ENCODE results near the gene TXNRD2.

Gene TXNRD2

DNA sequence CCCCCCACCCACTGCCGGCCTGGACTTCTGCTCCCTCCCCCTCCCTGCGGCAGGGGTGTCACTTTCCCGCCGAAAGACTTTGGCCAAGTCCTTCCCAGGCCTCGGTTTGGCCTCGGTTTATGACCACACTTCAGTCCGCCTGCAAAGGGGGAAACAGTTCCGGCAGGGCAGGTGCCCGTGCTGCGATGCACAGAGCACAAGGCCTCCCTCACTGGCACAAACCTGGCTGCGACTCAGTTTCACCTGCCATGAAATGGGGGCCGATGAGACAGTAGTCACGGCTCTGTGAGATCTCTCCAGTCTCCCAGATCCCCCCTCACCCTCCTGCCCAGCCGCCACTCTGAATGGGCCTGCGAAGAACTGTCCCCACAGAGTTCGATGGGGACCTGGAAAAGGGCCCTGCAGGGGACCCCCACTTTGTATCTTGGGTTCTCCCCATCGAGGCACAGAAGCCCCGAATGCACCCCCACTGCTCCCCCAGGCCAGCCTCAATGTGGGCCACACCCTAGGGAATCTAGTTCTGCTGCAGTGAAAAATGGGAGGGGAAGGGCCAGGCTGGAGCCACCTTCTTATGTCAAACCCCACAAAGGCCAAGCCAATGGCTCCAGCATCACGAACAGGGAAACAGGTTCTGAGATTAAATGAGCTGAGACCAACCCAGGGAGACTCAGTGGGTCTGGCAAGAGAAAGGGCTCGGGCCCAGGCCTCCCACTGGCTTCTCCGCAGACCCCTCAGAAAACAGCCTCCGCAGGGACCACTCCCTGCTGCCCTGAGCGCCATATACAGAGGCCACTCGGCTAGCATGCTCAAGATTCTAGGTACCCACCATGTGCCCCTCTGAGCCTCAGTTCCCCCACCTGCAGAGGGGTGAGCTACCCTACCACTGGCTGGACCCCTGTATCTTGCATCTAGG, 46.0 kb upstream of the TXNRD2 start:
- TF ChIP-seq CTCF (conservative IDR thresholded peaks at IDR 0.05) (no peak), ZFX (IDR thresholded peaks at IDR 0.05) (no peak)
- H3K27ac ChIP-seq, result no peak overlapping the region

- H3K27ac ChIP-seq, result peak overlapping the region; percentile 82
- 0 out of 2 replicates have a peak, but pooled peaks have one; percentile 33 for TF ChIP-seq ZFX (IDR thresholded peaks at IDR 0.05)
- TF ChIP-seq CTCF (conservative IDR thresholded peaks at IDR 0.05), result no peak
Observed at GRCh38 chr22:19986410-19987341, 45.1 kb upstream of the TXNRD2 start.

- no peak for TF ChIP-seq CTCF (conservative IDR thresholded peaks at IDR 0.05)
- TF ChIP-seq ZFX (IDR thresholded peaks at IDR 0.05), result no peak
Observed at GRCh38 chr22:19986011-19986409, 44.4 kb upstream of the TXNRD2 start.

DNA sequence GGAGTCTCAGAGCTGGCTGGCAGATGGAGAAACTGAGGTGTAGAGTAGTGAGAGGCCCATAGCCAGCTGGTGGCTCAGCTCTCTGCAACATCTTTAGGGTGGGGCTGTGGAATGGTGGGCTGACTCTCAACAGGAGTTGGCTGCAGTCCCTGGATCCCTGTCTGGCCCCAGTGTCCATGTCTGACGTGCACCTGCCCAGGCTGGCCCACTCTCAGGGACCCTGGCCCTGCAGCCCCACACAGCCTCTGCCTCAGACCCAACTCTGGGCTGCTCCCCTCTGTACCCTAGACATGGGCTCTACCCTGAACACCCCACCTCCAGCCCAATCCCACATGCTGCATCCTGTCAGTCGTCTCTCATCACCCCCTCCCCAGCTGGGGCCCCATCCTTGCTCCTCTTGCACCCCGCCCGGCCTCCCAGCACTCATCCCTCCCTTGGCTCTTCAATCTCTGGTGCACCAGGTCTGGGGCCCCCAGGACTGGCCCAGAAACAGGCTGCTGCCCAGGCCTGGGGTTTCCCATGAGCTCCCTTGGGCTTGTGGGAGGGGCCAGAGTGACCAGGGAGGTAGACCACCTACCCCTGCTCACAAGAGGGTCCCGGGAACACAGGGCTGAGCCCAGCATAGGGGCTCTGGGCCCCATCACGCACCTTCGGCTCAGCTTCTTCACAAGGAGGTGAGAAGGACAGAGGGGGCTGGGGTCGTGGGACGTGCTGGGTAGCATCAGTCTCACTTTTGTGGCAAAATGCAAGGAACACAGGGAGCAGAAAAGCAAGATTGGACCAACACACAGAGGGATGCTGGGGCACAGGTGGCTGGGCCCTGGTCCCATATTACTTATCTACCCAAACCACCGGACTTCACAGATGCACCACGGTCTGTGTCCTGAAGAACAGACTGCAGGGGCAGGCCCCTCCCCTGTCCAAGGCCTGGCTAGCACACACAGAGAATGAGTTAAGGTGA, 43.5 kb upstream of the TXNRD2 start:
- TF ChIP-seq ZFX (IDR thresholded peaks at IDR 0.05) (no peak), CTCF (conservative IDR thresholded peaks at IDR 0.05) (no peak)

More at GRCh38 chr22:19986011-19986409, 44.4 kb upstream of the TXNRD2 start:
- H3K27ac ChIP-seq, result peak overlapping the region; percentile 82

DNA sequence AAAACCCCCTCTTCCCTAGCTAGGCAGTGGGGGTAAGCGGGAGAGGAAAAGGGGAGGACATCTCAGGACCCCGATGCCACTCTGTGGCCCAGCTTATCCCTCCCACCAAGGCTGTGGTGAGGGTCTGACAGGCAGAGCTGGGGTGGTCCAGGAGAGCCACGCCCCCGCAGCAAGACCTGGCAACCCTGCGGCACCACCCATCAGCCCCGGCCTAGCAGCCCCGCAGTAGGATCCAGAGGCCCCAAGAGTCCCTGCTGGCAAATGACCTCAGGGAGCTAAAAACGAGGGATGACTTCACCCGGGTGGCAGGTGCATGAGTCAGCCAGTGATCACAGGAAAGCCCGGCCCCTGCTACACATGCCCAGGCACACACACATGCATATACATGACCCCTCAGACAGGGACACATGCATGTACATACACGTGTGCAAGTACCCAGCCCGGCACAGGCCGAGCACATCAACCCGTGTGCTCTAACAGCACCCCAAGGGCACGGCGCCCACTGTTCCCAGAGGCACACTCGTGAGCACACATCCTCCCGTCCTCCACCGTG, 42.7 kb upstream of the TXNRD2 start:
- H3K27ac ChIP-seq, result no peak overlapping the region
- no peak for TF ChIP-seq ZFX (IDR thresholded peaks at IDR 0.05)
- no peak for TF ChIP-seq CTCF (conservative IDR thresholded peaks at IDR 0.05)

More for the DNA sequence above, 43.5 kb upstream of the TXNRD2 start:
- H3K27ac ChIP-seq, result no peak overlapping the region

- no peak for TF ChIP-seq CTCF (conservative IDR thresholded peaks at IDR 0.05)
- no peak for TF ChIP-seq ZFX (IDR thresholded peaks at IDR 0.05)
- H3K27ac ChIP-seq, result no peak overlapping the region
Observed at GRCh38 chr22:19983741-19984140, 42.1 kb upstream of the TXNRD2 start.

Measured in C4-2B (cell line).